HG03066 (cell line): ENCODE results near the gene NCF1.
"Not testable (repeated sequence)": the region's sequence is repeated elsewhere in the genome, so short reads cannot be mapped to it uniquely, and the experiment has no call there.

Source experiments
- ATAC-seq: cut with Tn5 transposase; IDR thresholded peaks from one replicate; pipeline ENCODE4 v1.9.1; 2021; ENCODE audit warnings: low read depth; ENCODE audit not compliant: unreplicated experiment

The NCF1 gene

GRCh38 chr7:74773760-74774750 is at the start of gene NCF1:
Gene NCF1 (plus strand): TSS chr7:74774011. CDS start chr7:74774032, 21 bp downstream.
- ATAC-seq: peak; percentile 88

- ATAC-seq: no peak
Observed at GRCh38 chr7:74725840-74726239, 48.0 kb upstream of the NCF1 start.

DNA sequence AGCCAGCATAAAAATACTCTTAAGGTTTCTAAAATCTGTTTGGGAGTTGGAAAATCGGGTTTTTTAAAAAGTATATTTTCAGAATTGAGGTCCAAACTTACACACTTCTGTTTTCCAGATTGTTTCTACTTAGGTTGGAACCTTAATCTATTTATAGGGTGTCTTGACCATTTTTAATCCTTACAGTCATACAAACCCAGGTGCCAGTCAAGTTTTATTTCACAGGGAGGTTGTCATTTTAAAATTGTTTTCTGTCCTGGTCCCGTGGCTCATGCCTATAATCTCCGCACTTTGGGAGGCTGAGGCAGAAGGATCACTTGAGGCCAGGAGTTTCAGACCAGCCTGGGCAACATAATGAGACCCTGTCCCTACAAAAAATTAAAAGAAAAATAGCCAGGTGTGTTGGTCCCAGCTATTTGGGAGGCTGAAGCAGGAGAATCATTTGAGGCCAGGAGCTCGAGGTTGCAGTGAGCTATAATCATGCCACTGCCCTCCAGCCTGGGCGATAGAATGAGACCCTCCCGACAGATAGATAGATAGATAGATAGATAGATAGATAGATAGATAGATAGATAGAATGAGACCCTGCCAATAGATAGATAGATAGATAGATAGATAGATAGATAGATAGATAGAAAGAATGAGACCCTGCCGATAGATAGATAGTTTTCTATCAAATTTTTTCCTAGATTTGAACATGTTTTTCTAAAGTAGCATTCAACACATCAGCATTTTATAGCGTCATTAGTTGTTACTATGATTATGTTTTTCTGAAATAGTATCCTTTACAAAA is 47.3 kb upstream of the NCF1 start:
- no peak for ATAC-seq

GRCh38 chr7:74728686-74729085 is 45.1 kb upstream of the NCF1 start:
- not testable (repeated sequence) for ATAC-seq

GRCh38 chr7:74730186-74730585 is 43.6 kb upstream of the NCF1 start:
- ATAC-seq: not testable (repeated sequence)

GRCh38 chr7:74739974-74740703 is 33.7 kb upstream of the NCF1 start:
- not testable (repeated sequence) for ATAC-seq

GRCh38 chr7:74743936-74744557 is 29.8 kb upstream of the NCF1 start:
- not testable (repeated sequence) for ATAC-seq

DNA sequence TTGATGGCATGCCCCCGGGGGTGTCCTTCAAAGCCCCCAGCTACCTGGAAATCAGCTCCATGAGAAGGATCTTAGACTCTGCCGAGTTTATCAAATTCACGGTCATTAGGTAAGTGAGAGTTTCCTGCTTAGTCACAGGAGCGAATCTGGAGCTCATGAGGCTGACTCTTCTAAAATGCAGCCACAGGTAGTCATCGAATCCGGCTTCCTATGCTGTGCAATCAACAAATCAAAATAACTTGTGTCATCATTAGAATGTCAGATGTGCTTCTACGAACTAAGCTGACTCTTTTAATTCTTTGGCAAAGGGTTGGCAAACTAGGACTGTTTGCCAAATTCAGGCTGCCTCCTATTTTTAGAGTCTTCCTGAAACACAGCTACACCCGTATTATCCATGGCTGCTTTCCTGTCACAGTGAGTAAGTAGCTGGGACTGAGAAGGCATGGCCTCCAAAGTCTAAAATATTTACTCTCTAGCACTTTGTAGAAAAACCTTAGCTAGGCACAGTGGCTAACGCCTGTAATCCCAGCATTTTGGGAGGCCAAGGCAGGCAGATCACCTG is 19.8 kb upstream of the NCF1 start:
- not testable (repeated sequence) for ATAC-seq

DNA sequence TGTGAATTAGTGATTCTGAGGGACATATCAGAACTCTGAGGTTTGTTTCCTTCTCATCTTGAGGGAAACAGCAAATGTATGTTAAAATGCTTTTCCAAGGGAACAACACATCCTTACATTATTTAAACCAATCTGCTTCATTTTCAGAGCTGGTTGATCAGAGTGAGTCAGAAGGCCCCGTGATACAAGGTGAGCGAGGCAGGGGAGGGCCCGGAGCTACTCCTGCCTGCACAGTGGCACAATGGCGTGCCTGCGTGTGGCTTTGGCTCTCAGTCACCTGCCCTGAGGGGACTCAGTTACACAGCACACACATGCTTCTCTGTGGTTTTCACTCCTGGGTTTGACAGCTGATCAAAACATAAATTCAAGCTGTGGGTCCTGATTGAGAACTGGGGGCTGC is 17.1 kb upstream of the NCF1 start:
- ATAC-seq: not testable (repeated sequence)

GRCh38 chr7:74758268-74758667 is 15.5 kb upstream of the NCF1 start:
- not testable (repeated sequence) for ATAC-seq

DNA sequence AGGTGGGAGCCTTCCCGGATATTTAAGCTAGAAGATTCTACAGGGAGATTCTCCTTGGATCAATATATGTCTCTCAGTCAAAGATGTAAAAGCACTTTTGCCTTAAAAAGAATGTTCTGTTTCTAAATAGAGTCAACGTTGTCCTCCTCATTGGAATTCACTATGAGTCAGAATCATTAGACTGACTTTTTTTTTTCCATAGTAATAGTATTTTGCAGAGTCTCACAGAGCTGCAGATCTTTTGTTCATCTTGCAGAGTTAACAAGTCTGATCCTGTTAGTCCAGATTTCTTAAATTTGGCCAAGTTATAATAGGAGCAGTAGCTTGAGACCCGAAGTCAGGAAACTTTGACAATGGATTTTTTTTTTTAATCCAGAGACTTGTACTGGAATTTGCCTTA is 14.8 kb upstream of the NCF1 start:
- not testable (repeated sequence) for ATAC-seq

- peak; percentile 37 for ATAC-seq
Observed at GRCh38 chr7:74765205-74765918, 8.4 kb upstream of the NCF1 start.

GRCh38 chr7:74766509-74766908 is 7.3 kb upstream of the NCF1 start:
- ATAC-seq: not testable (repeated sequence)

DNA sequence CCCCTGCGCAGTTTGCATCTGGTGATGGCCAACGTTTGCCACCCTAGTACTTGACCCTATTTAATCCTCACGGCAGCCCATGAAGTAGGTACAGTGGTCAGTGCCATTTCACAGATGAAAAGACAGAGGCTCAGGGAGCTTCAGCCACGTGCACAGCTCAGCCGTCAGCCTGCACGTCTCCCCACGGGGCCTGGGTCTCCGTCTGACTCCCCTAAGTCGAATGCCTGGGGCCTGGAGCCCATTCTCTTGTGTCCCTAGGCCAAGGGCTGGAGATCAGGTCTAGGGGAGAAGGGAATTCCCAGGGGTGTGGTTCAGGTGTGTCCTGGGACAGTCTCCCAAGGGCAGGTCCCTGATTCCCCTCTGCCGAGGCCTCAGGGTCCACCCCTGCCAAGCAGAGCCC is 6.8 kb upstream of the NCF1 start:
- not testable (repeated sequence) for ATAC-seq

- not testable (repeated sequence) for ATAC-seq
Observed at GRCh38 chr7:74770062-74770461, 3.7 kb upstream of the NCF1 start.

DNA sequence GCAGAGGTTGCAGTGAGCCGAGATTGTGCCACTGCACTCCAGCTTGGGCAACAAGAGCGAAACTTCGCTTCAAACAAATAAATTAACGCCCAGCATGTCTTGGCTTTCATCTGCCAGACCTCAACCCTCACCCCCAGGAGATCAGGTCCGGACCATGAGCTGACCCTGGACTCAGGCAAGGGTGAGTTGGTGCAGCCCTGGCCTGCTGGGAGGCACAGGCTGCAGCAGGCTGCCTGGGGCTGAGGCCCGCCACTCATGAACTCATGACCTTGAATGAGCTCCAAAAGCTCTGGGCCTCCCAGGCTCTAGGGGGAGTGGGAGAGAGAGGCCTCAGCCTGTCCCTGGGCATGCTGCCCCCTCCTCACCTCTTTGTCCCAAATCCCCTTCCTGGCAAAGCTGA is 1.7 kb upstream of the NCF1 start:
- not testable (repeated sequence) for ATAC-seq

DNA sequence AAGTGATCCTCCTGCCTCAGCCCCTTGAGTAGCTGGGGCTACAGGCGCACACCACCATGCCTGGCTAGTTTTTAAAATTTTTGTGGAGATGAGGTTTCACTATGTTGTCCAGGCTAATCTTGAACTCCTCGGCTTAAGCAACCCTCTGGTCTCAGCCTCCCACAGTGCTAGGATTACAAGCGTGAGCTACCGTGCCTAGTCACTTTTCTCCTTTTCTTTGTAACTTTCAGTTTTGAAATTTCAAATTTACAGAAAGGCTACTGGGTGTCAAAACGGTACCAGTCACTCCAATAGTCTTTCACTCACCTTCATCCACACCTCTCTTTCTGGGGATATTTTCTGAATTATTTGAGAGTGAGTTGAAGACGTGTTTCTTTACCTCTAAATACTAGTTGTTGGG is 1.3 kb downstream of the NCF1 start:
- not testable (repeated sequence) for ATAC-seq

DNA sequence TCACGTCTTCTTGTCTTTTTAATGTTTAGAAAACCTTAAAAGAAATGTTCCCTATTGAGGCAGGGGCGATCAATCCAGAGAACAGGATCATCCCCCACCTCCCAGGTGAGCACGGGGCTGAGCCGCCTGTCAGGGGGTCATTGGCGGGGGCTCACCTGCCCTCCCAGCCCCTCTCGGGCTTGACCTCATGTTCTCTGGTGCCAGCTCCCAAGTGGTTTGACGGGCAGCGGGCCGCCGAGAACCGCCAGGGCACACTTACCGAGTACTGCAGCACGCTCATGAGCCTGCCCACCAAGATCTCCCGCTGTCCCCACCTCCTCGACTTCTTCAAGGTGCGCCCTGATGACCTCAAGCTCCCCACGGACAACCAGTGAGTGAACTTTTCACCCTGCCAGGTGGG is 5.2 kb downstream of the NCF1 start:
- not testable (repeated sequence) for ATAC-seq

- not testable (repeated sequence) for ATAC-seq
Observed at GRCh38 chr7:74781746-74782145, 7.9 kb downstream of the NCF1 start.
